HUDEP-2 (cell line): ENCODE data around the gene MAPK1.
"Not testable (repeated sequence)": the region's sequence is repeated elsewhere in the genome, so short reads cannot be mapped to it uniquely, and the experiment has no call there.

Experiments
- DNase-seq, 76 experiments: peaks; one replicate each; lab custom pipeline; 2025; ENCODE audit not compliant: unreplicated experiment in 76 of 76; lab: John Stamatoyannopoulos, UW

Gene MAPK1

GRCh38 chr22:21849489-21849888 is 18.0 kb downstream of the MAPK1 start:
- no peak for DNase-seq

GRCh38 chr22:21848057-21848456 is 19.4 kb downstream of the MAPK1 start:
- not testable (repeated sequence) for DNase-seq

- peak in 8 of 76 experiments; percentile 7 to 27 (median 11) for DNase-seq
These were observed 21.6 kb downstream of the MAPK1 start for GRCh38 chr22:21845558-21846453.

GRCh38 chr22:21842946-21843345 is 24.5 kb downstream of the MAPK1 start:
- DNase-seq = no peak

- DNase-seq = no peak
These were observed 26.0 kb downstream of the MAPK1 start for GRCh38 chr22:21841422-21841821.

- no peak for DNase-seq
These were observed 27.1 kb downstream of the MAPK1 start for GRCh38 chr22:21840236-21840823.

GRCh38 chr22:21839765-21840140 is 27.7 kb downstream of the MAPK1 start:
- no peak for DNase-seq

GRCh38 chr22:21839104-21839764 is 28.2 kb downstream of the MAPK1 start:
- not testable (repeated sequence) for DNase-seq

GRCh38 chr22:21837248-21837979 is 30.0 kb downstream of the MAPK1 start:
- no peak for DNase-seq

GRCh38 chr22:21836486-21836885 is 31.0 kb downstream of the MAPK1 start:
- not testable (repeated sequence) for DNase-seq

- DNase-seq = no peak
These were observed 32.1 kb downstream of the MAPK1 start for GRCh38 chr22:21835378-21835777.

- DNase-seq = no peak
These were observed 32.6 kb downstream of the MAPK1 start for GRCh38 chr22:21834869-21835268.

- DNase-seq = peak in 26 of 76 experiments; percentile 3 to 47 (median 12)
These were observed 34.9 kb downstream of the MAPK1 start for GRCh38 chr22:21832291-21833290.

- DNase-seq = no peak
These were observed 37.9 kb downstream of the MAPK1 start for GRCh38 chr22:21829523-21829922.

GRCh38 chr22:21828268-21828638 is 39.2 kb downstream of the MAPK1 start:
- DNase-seq = no peak

- no peak for DNase-seq
These were observed 39.7 kb downstream of the MAPK1 start for GRCh38 chr22:21827628-21828267.

GRCh38 chr22:21826204-21826603 is 41.2 kb downstream of the MAPK1 start:
- peak in 8 of 76 experiments; percentile 3 to 32 (median 13) for DNase-seq

- DNase-seq = not testable (repeated sequence)
These were observed 42.5 kb downstream of the MAPK1 start for GRCh38 chr22:21824962-21825361.

- no peak for DNase-seq
These were observed 43.0 kb downstream of the MAPK1 start for GRCh38 chr22:21824445-21824912.
